ENCODE data around the gene WNT10A.
A peak's percentile ranks its signal among the peaks of the same experiment; 100 is the strongest.

WNT10A gene

DNA sequence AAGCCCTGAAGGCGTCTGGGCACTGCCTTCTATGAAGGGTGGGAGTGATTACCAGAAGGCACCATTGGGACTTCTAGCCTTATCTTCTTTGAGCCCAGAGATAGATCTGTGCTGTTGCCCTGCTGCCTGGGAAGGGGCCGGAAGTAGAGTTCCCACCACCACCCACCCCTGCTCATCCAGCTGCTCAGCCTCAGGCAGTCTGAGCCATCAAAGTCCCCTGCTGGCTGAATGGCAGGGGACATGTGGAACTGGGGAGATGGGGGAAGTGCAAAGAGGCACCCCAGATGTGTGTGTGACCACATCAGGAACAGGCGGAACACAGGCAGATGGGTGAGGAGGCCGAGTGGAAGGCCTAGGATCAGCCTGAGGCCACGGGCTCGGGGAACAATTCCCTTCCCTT, 3.3 kb upstream of the WNT10A start:
- peak; percentile 56 for DNase-seq (ENCODE audit: low spot score)

GRCh38 chr2:218877891-218878290, 2.8 kb upstream of the WNT10A start:
- no peak for DNase-seq (ENCODE audit: low spot score)

GRCh38 chr2:218878486-218878885, 2.2 kb upstream of the WNT10A start:
- no peak for DNase-seq (ENCODE audit: low spot score)

- DNase-seq (ENCODE audit: low spot score), result peak; percentile 71
These were observed 1.5 kb upstream of the WNT10A start for GRCh38 chr2:218878926-218879761.

GRCh38 chr2:218879776-218880101, 913 bp upstream of the WNT10A start:
- DNase-seq (ENCODE audit: low spot score), result no peak

DNA sequence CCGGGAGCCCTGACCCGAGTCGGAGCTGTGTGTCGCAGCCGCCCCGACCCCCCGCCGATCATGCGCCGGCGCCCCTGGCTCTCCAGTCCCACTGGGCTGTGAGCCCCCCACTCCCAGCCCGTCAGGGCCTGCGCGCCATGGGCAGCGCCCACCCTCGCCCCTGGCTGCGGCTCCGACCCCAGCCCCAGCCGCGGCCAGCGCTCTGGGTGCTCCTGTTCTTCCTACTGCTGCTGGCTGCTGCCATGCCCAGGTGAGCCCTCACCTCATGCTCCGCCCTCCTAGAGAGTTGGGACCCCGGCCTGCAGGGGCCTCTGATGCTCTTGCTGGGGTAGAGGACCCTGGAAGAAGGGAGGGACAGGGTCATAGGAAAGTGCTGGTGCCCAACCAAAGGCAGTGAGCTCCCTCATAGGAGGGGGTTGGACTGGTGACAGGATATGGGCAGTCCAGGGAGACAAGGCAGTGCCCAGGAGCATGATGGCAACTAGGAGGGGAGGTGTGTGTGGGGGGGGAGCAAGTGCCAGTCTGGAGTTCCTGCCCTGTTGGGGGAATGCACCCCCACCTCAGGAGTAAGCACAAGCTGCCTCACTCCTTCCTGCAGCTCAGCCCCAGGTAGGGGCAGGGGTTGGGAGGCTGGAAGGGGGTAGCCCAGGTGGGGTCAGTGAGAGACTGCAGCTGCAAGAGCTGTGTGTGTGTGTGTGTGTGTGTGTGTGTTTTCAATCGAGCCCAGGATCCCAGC, 375 bp downstream of the WNT10A start:
- DNase-seq (ENCODE audit: low spot score), result peak; percentile 34

DNA sequence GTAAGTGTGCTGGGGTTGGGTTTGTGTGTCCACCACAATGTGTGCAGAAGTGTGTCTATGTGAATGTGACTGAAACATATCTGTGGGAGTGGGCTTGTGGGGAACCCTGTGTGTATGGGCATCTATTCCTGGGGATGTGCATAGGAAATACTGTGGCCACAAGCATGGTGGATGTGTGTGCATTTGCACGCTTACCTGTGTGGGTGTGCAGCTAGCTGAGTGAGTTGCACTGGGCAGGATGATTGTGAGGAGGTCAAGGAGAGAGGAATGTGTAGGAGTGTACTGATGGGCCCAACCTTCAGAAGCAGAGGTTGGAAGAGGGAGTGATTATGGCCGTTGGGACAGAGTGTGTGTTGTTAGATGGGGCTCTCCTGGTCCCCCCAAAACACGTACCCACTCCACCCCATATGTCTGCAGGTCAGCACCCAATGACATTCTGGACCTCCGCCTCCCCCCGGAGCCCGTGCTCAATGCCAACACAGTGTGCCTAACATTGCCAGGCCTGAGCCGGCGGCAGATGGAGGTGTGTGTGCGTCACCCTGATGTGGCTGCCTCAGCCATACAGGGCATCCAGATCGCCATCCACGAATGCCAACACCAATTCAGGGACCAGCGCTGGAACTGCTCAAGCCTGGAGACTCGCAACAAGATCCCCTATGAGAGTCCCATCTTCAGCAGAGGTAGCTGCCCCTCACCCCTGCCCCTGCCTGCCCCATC, 1.2 kb downstream of the WNT10A start:
- no peak for DNase-seq (ENCODE audit: low spot score)

DNA sequence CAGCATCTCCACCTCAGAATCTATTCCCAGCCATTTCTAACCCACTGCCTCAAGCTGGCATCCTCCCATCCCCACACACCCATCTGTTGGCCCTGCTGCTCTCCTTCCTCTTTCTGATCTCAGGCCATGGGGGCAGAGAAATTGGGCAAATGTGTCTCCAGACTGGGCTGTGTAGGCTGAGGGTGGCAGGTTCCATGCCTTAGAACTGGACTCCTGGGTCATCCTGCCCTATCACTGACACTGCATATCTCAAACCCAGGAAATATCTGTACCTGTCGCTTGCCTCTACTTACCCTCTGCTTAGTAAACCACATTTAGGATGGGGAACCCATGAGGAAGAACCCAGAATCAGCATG, 1.8 kb downstream of the WNT10A start:
- peak; percentile 49 for DNase-seq (ENCODE audit: low spot score)

DNA sequence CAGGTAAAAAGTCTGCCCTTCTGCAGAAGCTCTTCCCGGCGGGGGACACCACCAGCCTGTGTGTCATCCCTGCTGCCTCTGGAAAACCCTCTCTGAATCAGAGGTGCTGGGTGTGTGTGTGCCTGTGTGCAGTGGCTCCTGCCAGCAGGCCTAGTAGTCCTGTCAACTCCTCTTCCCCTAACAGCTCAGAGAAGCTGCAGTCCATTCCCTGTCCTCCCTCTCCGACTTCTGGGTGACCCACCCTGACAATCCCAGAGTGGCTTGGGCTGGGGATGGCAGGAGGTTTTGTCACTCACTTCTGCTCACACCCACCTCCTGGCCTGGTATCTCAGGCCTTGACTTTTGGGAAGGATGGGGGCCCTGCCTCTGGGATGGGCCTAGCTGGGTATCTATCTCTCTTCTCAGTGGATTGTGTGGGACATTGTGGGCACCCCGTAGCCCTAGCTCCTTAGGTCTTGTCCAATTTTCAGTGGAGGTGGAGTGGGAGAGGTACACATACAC, 2.3 kb downstream of the WNT10A start:
- no peak for DNase-seq (ENCODE audit: low spot score)

- DNase-seq (ENCODE audit: low spot score), result no peak
These were observed 3.1 kb downstream of the WNT10A start for GRCh38 chr2:218883491-218884490.

DNA sequence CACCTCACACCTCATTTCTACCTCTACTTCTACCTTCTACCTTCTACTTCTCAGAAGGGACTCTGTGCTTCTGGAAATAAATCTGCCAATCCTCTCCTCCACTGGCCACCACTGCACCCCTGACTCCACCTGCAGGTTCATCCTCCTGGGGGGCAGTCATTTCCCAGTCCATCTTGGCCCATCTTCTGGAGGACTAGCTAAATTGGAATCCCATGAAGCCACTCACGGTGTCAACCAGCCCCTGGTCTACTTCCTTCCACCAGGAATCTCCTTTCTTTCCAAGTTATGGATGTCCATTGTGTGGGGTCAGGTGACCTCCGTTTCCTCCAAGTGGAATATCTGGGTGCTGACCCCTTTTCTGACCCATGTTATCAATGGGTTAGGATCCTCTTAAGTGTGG, 3.9 kb downstream of the WNT10A start:
- no peak for DNase-seq (ENCODE audit: low spot score)

GRCh38 chr2:218885981-218886947, 5.6 kb downstream of the WNT10A start:
- peak; percentile 81 for DNase-seq (ENCODE audit: low spot score)

DNA sequence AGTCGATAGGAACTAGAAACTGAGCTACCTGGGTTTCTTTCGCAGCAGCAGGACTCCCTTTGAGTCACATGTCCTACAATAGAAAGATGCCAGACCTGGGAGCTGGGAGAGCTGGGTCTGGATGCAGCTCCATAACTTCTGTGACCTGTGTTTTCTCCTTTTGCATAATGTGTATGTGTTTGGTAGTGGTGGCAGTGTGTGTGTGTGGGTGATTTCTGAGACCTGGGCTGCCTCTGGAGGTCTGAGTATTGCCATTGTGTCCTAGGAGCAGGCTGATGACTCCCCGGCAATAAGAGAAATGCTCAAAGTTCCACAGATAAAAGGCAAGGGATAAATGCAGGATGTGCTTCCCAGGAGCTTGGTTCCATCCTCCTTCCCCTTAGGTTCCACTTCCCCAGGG, 6.4 kb downstream of the WNT10A start:
- DNase-seq (ENCODE audit: low spot score), result no peak

DNA sequence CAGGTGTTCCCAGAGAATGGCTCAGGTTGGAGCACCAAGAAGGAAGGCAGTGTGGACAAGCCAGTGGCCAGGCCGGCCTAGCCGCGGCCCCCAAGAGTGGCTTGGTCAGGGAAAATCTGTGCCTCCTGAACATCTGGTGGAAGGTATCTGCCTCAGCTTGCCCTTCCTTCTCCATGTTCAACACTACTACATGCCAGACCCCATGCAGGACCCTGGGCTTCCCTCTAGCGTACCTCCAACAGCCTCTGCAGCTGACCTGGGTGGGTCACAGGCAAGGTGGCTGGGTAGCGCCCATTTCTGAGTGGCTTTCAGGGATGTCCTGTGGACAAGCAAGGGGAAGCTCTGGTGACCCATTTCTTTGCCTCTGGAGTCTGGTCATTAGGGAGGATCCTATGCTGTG, 7.7 kb downstream of the WNT10A start:
- DNase-seq (ENCODE audit: low spot score), result no peak

DNA sequence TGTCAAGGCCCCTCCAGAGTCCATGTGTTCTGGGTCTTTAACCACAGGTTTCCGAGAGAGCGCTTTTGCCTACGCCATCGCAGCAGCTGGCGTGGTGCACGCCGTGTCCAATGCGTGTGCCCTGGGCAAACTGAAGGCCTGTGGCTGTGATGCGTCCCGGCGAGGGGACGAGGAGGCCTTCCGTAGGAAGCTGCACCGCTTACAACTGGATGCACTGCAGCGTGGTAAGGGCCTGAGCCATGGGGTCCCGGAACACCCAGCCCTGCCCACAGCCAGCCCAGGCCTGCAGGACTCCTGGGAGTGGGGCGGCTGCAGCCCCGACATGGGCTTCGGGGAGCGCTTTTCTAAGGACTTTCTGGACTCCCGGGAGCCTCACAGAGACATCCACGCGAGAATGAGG, 9.3 kb downstream of the WNT10A start:
- no peak for DNase-seq (ENCODE audit: low spot score)

GRCh38 chr2:218890369-218890768, 9.7 kb downstream of the WNT10A start:
- no peak for DNase-seq (ENCODE audit: low spot score)

DNA sequence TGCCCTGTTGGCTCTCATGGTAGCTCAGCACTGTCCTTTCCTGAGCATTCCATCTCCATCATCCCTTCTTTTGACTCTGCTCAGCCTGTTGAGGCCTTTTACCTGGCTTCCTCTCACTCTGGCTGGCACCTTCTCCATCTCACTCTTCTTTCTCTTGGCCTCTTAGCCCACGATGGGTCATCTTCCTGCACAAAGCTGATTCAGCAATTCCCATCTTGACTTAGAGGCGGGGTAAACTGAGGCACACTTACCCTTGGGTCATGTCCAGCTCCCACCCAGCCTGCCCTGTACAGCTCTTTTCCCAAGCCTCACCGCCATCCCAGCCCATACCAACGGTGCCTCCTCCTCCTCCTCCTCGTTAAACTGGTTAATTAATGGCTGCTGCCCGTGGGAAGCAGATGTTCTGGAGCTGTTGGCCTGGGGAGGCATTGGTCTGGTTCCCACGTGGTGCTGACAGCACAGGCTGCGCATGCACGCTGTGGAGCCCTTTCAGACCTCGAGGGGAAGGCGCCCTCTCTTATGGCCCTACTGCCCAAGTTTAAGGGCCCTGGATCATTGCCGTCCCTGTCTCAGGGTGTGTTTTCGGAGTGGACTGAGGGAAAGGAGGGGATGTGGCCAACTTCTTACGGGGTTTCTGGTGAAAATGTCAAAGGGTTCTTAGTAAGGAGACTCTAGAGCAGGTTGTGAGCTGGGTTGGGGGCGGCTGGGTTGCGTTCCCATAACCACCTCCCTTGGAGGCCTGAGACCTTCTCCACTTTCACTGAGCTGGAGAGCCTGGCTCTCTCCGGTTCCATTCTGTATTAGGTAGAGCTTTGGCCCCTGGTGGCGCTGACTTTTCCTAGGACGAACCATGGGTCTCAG, 10.9 kb downstream of the WNT10A start:
- DNase-seq (ENCODE audit: low spot score), result no peak

GRCh38 chr2:218892693-218893348, 12.2 kb downstream of the WNT10A start:
- peak; percentile 94 for DNase-seq (ENCODE audit: low spot score)
